ENCODE measurements around the gene CNGB1. TPM values are rescaled to one million over a fixed set of nuclear protein-coding genes. Genes with fewer than 3 reads are reported as not detected.

Gene CNGB1
- total RNA-seq, 2 experiments from 2014 or later: not detected

GRCh38 chr16:57991551-57992059 is 20.7 kb upstream of the CNGB1 start:
- DNase-seq: no peak
- no peak for TF ChIP-seq CTCF (IDR thresholded peaks at IDR 0.05)
- H3K9me3 Mint-ChIP-seq: no peaks in the 10 kb centered on the region
- intact Hi-C loops (cut with micrococcal nuclease): no loop called here
- H3K27ac Mint-ChIP-seq: no peak overlapping the region
- H3K27me3 Mint-ChIP-seq: no peaks in the 10 kb centered on the region
- peaks cover 18% of the 10 kb centered on the region for H3K4me1 Mint-ChIP-seq (ENCODE audit: low read depth)
- no peak overlapping the region for H3K4me3 Mint-ChIP-seq
- ChIA-PET POLR2A (interaction anchor here (0.9 kb wide), 1 partner anchor 85 kb away, joined by 3 read pairs; no protein-coding TSS in a partner anchor), CTCF (interaction anchor here (1.6 kb wide), 1 partner anchor 401 kb away, joined by 3 read pairs; no protein-coding TSS in a partner anchor)
- H3K36me3 Mint-ChIP-seq (ENCODE audit: low read depth): peaks cover 2% of the 10 kb centered on the region
- no peak for ATAC-seq

GRCh38 chr16:57988929-57989328 is 18.0 kb upstream of the CNGB1 start:
- Mint-ChIP-seq H3K4me3 (no peak overlapping the region), H3K4me1 (ENCODE audit: low read depth) (peaks cover 5% of the 10 kb centered on the region), H3K27ac (no peak overlapping the region), H3K27me3 (no peaks in the 10 kb centered on the region), H3K36me3 (ENCODE audit: low read depth) (no peaks in the 10 kb centered on the region), H3K9me3 (no peaks in the 10 kb centered on the region)
- DNase-seq (no peak), ATAC-seq (no peak)
- intact Hi-C loops (cut with micrococcal nuclease): no loop called here
- ChIA-PET CTCF (interaction anchor here (1.1 to 1.6 kb wide), 3 partner anchors 43 to 412 kb away, joined by 3 to 5 read pairs (median 5); no protein-coding TSS in a partner anchor), POLR2A (interaction anchor here (0.6 to 1.6 kb wide), 3 partner anchors 10 to 94 kb away, joined by 3 to 5 read pairs (median 4); no protein-coding TSS in a partner anchor)
- no peak for TF ChIP-seq CTCF (IDR thresholded peaks at IDR 0.05)

- H3K36me3 Mint-ChIP-seq (ENCODE audit: low read depth): no peaks in the 10 kb centered on the region
- H3K27ac Mint-ChIP-seq: no peak overlapping the region
- no peak for TF ChIP-seq CTCF (IDR thresholded peaks at IDR 0.05)
- CTCF ChIA-PET: interaction anchor here (1.0 to 2.3 kb wide), 2 partner anchors 12 to 81 kb away, joined by 3 to 6 read pairs; no protein-coding TSS in a partner anchor
- H3K9me3 Mint-ChIP-seq: no peaks in the 10 kb centered on the region
- no peaks in the 10 kb centered on the region for H3K27me3 Mint-ChIP-seq
- no peak for DNase-seq
- H3K4me1 Mint-ChIP-seq (ENCODE audit: low read depth): peaks cover 5% of the 10 kb centered on the region
- intact Hi-C loops (cut with micrococcal nuclease): no loop called here
- POLR2A ChIA-PET: interaction anchor here (0.6 kb wide), 1 partner anchor 1378 kb away, joined by 4 read pairs; no protein-coding TSS in a partner anchor
- ATAC-seq: no peak
- H3K4me3 Mint-ChIP-seq: no peak overlapping the region
Observed at GRCh38 chr16:57987441-57988177, 16.7 kb upstream of the CNGB1 start.

GRCh38 chr16:57986196-57986595 is 15.3 kb upstream of the CNGB1 start:
- Mint-ChIP-seq H3K9me3 (no peaks in the 10 kb centered on the region), H3K27ac (no peak overlapping the region), H3K4me3 (peak overlapping the region; percentile 83), H3K27me3 (no peaks in the 10 kb centered on the region), H3K36me3 (ENCODE audit: low read depth) (no peaks in the 10 kb centered on the region), H3K4me1 (ENCODE audit: low read depth) (peaks cover 5% of the 10 kb centered on the region)
- intact Hi-C loops (cut with micrococcal nuclease): no loop called here
- ATAC-seq (no peak), DNase-seq (no peak)
- TF ChIP-seq CTCF (IDR thresholded peaks at IDR 0.05): no peak
- CTCF ChIA-PET: interaction anchor here (2.3 kb wide), 1 partner anchor 14 kb away, joined by 6 read pairs; no protein-coding TSS in a partner anchor
- POLR2A ChIA-PET: no interaction called here
